Measurements from ENCODE around the gene FRMPD1. TPM values are rescaled to one million over a fixed set of nuclear protein-coding genes. Genes with fewer than 3 reads are reported as not detected.

Gene FRMPD1
- total and polyA plus RNA-seq, 9 donors, result 6.7 to 12.5 (median 10.7) TPM

- no peaks in the 10 kb centered on the region for H3K9me3 ChIP-seq (replicated peaks; ENCODE audit: control insufficient read depth, low read depth, low read length)
- peaks cover 3% of the 10 kb centered on the region for H3K4me1 ChIP-seq (ENCODE audit: control insufficient read depth, insufficient read depth, low read length)
- WGBS (ENCODE audit: insufficient coverage), result 14% methylated on average over 3 of the region's 5 CpGs
Measured at GRCh38 chr9:37626708-37627292, 24.0 kb upstream of the FRMPD1 start.

GRCh38 chr9:37632479-37632878 is 18.3 kb upstream of the FRMPD1 start:
- Histone ChIP-seq H3K4me3 (ENCODE audit: low read length) (no peak overlapping the region), H3K27ac (ENCODE audit: low read length) (no peak overlapping the region), H3K9me3 (replicated peaks; ENCODE audit: control insufficient read depth, low read depth, low read length) (no peaks in the 10 kb centered on the region), H3K27me3 (ENCODE audit: control insufficient read depth, insufficient read depth, low read length) (no peaks in the 10 kb centered on the region), H3K4me1 (ENCODE audit: control insufficient read depth, insufficient read depth, low read length) (no peaks in the 10 kb centered on the region), H3K36me3 (ENCODE audit: control insufficient read depth, insufficient read depth, low read length) (no peaks in the 10 kb centered on the region)
- WGBS (ENCODE audit: insufficient coverage), result 80% methylated on average over 2 of the region's 4 CpGs
- no peak for DNase-seq

More at GRCh38 chr9:37626708-37627292, 24.0 kb upstream of the FRMPD1 start:
- H3K27ac ChIP-seq (ENCODE audit: low read length), result no peak overlapping the region
- no peak for DNase-seq
- H3K27me3 ChIP-seq (ENCODE audit: control insufficient read depth, insufficient read depth, low read length), result no peaks in the 10 kb centered on the region
- no peaks in the 10 kb centered on the region for H3K36me3 ChIP-seq (ENCODE audit: control insufficient read depth, insufficient read depth, low read length)
- no peak overlapping the region for H3K4me3 ChIP-seq (ENCODE audit: low read length)

GRCh38 chr9:37635808-37636207 is 14.9 kb upstream of the FRMPD1 start:
- Histone ChIP-seq H3K27me3 (ENCODE audit: control insufficient read depth, insufficient read depth, low read length) (no peaks in the 10 kb centered on the region), H3K4me3 (ENCODE audit: low read length) (no peak overlapping the region), H3K36me3 (ENCODE audit: control insufficient read depth, insufficient read depth, low read length) (no peaks in the 10 kb centered on the region), H3K4me1 (ENCODE audit: control insufficient read depth, insufficient read depth, low read length) (peaks cover 7% of the 10 kb centered on the region), H3K9me3 (replicated peaks; ENCODE audit: control insufficient read depth, low read depth, low read length) (no peaks in the 10 kb centered on the region), H3K27ac (ENCODE audit: low read length) (no peak overlapping the region)
- no peak for DNase-seq
- WGBS (ENCODE audit: insufficient coverage), result 75% methylated on average over 16 of the region's 16 CpGs

- WGBS (ENCODE audit: insufficient coverage), result 91% methylated on average over 26 of the region's 39 CpGs
- Histone ChIP-seq H3K36me3 (ENCODE audit: control insufficient read depth, insufficient read depth, low read length) (no peaks in the 10 kb centered on the region), H3K27ac (ENCODE audit: low read length) (no peak overlapping the region), H3K27me3 (ENCODE audit: control insufficient read depth, insufficient read depth, low read length) (no peaks in the 10 kb centered on the region), H3K4me1 (ENCODE audit: control insufficient read depth, insufficient read depth, low read length) (peaks cover 7% of the 10 kb centered on the region), H3K9me3 (replicated peaks; ENCODE audit: control insufficient read depth, low read depth, low read length) (no peaks in the 10 kb centered on the region), H3K4me3 (ENCODE audit: low read length) (no peak overlapping the region)
- no peak for DNase-seq
Measured at GRCh38 chr9:37636511-37637448, 14.0 kb upstream of the FRMPD1 start.

GRCh38 chr9:37639109-37639762 is 11.5 kb upstream of the FRMPD1 start:
- Histone ChIP-seq H3K9me3 (replicated peaks; ENCODE audit: control insufficient read depth, low read depth, low read length) (no peaks in the 10 kb centered on the region), H3K36me3 (ENCODE audit: control insufficient read depth, insufficient read depth, low read length) (no peaks in the 10 kb centered on the region), H3K27me3 (ENCODE audit: control insufficient read depth, insufficient read depth, low read length) (peaks cover 5% of the 10 kb centered on the region), H3K27ac (ENCODE audit: low read length) (no peak overlapping the region), H3K4me1 (ENCODE audit: control insufficient read depth, insufficient read depth, low read length) (peaks cover 7% of the 10 kb centered on the region), H3K4me3 (ENCODE audit: low read length) (no peak overlapping the region)
- WGBS (ENCODE audit: insufficient coverage), result 83% methylated on average over 1 of the region's 4 CpGs
- DNase-seq, result no peak

GRCh38 chr9:37639841-37640240 is 10.9 kb upstream of the FRMPD1 start:
- Histone ChIP-seq H3K4me1 (ENCODE audit: control insufficient read depth, insufficient read depth, low read length) (peaks cover 7% of the 10 kb centered on the region), H3K4me3 (ENCODE audit: low read length) (no peak overlapping the region), H3K9me3 (replicated peaks; ENCODE audit: control insufficient read depth, low read depth, low read length) (no peaks in the 10 kb centered on the region), H3K36me3 (ENCODE audit: control insufficient read depth, insufficient read depth, low read length) (no peaks in the 10 kb centered on the region), H3K27me3 (ENCODE audit: control insufficient read depth, insufficient read depth, low read length) (peaks cover 6% of the 10 kb centered on the region), H3K27ac (ENCODE audit: low read length) (no peak overlapping the region)
- no CpG with 5 or more reads among the region's 3 CpGs for WGBS (ENCODE audit: insufficient coverage)
- DNase-seq, result no peak

- H3K4me1 ChIP-seq (ENCODE audit: control insufficient read depth, insufficient read depth, low read length), result peaks cover 7% of the 10 kb centered on the region
- H3K27ac ChIP-seq (ENCODE audit: low read length), result no peak overlapping the region
- no peaks in the 10 kb centered on the region for H3K9me3 ChIP-seq (replicated peaks; ENCODE audit: control insufficient read depth, low read depth, low read length)
- H3K36me3 ChIP-seq (ENCODE audit: control insufficient read depth, insufficient read depth, low read length), result no peaks in the 10 kb centered on the region
- no peak overlapping the region for H3K4me3 ChIP-seq (ENCODE audit: low read length)
- H3K27me3 ChIP-seq (ENCODE audit: control insufficient read depth, insufficient read depth, low read length), result peaks cover 6% of the 10 kb centered on the region
- WGBS (ENCODE audit: insufficient coverage), result no CpG with 5 or more reads among the region's 3 CpGs
- no peak for DNase-seq
Measured at GRCh38 chr9:37640246-37640645, 10.5 kb upstream of the FRMPD1 start.

GRCh38 chr9:37641331-37641730 is 9.4 kb upstream of the FRMPD1 start:
- H3K27me3 ChIP-seq (ENCODE audit: control insufficient read depth, insufficient read depth, low read length), result peaks cover 6% of the 10 kb centered on the region
- no peak for DNase-seq
- H3K4me1 ChIP-seq (ENCODE audit: control insufficient read depth, insufficient read depth, low read length), result peaks cover 7% of the 10 kb centered on the region
- H3K9me3 ChIP-seq (replicated peaks; ENCODE audit: control insufficient read depth, low read depth, low read length), result no peaks in the 10 kb centered on the region
- H3K4me3 ChIP-seq (ENCODE audit: low read length), result no peak overlapping the region
- no CpG with 5 or more reads among the region's 3 CpGs for WGBS (ENCODE audit: insufficient coverage)
- no peak overlapping the region for H3K27ac ChIP-seq (ENCODE audit: low read length)
- no peaks in the 10 kb centered on the region for H3K36me3 ChIP-seq (ENCODE audit: control insufficient read depth, insufficient read depth, low read length)

GRCh38 chr9:37643214-37643613 is 7.5 kb upstream of the FRMPD1 start:
- peaks cover 7% of the 10 kb centered on the region for H3K4me1 ChIP-seq (ENCODE audit: control insufficient read depth, insufficient read depth, low read length)
- DNase-seq, result no peak
- H3K36me3 ChIP-seq (ENCODE audit: control insufficient read depth, insufficient read depth, low read length), result no peaks in the 10 kb centered on the region
- H3K27me3 ChIP-seq (ENCODE audit: control insufficient read depth, insufficient read depth, low read length), result peaks cover 6% of the 10 kb centered on the region
- H3K4me3 ChIP-seq (ENCODE audit: low read length), result no peak overlapping the region
- no peak overlapping the region for H3K27ac ChIP-seq (ENCODE audit: low read length)
- H3K9me3 ChIP-seq (replicated peaks; ENCODE audit: control insufficient read depth, low read depth, low read length), result no peaks in the 10 kb centered on the region

- peaks cover 3% of the 10 kb centered on the region for H3K4me1 ChIP-seq (ENCODE audit: control insufficient read depth, insufficient read depth, low read length)
- H3K27me3 ChIP-seq (ENCODE audit: control insufficient read depth, insufficient read depth, low read length), result peaks cover 20% of the 10 kb centered on the region
- H3K36me3 ChIP-seq (ENCODE audit: control insufficient read depth, insufficient read depth, low read length), result no peaks in the 10 kb centered on the region
- H3K4me3 ChIP-seq (ENCODE audit: low read length), result no peak overlapping the region
- no peaks in the 10 kb centered on the region for H3K9me3 ChIP-seq (replicated peaks; ENCODE audit: control insufficient read depth, low read depth, low read length)
- H3K27ac ChIP-seq (ENCODE audit: low read length), result no peak overlapping the region
- no CpG with 5 or more reads among the region's 5 CpGs for WGBS (ENCODE audit: insufficient coverage)
- DNase-seq, result no peak
Measured at GRCh38 chr9:37645903-37646506, 4.7 kb upstream of the FRMPD1 start.
